HG02973 (cell line): ENCODE data around the gene TMEM184A.

ENCODE experiments used
- ATAC-seq: cut with Tn5 transposase; IDR thresholded peaks from one replicate; pipeline ENCODE4 v1.9.1; 2021; ENCODE audit warnings: moderate library complexity; ENCODE audit not compliant: unreplicated experiment

The TMEM184A gene

DNA sequence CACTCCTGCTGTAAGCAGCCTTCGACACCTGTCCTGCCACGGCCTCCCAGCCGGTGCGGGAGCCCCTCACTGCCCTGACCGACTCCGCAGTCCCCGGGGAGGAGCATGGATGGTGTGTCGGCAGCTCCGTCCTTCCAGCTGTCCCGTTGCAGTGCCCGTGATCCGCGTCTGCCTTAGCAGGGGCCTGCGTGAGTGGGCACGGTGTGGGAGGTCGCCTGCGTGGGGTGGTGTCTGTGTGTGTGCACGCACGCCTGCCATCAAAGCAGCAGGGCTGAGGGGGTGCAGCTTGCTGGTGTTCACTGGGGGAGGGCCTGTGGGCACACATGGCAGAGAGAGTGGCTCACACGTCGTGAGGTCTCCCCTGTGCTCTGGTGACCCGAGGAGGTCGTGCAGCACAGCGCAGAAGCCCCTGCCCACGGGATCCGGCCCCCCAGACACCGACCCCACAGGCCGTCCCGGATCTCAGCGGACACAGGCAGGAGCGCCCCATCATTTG lies 15.2 kb downstream of the TMEM184A start:
- no peak for ATAC-seq

DNA sequence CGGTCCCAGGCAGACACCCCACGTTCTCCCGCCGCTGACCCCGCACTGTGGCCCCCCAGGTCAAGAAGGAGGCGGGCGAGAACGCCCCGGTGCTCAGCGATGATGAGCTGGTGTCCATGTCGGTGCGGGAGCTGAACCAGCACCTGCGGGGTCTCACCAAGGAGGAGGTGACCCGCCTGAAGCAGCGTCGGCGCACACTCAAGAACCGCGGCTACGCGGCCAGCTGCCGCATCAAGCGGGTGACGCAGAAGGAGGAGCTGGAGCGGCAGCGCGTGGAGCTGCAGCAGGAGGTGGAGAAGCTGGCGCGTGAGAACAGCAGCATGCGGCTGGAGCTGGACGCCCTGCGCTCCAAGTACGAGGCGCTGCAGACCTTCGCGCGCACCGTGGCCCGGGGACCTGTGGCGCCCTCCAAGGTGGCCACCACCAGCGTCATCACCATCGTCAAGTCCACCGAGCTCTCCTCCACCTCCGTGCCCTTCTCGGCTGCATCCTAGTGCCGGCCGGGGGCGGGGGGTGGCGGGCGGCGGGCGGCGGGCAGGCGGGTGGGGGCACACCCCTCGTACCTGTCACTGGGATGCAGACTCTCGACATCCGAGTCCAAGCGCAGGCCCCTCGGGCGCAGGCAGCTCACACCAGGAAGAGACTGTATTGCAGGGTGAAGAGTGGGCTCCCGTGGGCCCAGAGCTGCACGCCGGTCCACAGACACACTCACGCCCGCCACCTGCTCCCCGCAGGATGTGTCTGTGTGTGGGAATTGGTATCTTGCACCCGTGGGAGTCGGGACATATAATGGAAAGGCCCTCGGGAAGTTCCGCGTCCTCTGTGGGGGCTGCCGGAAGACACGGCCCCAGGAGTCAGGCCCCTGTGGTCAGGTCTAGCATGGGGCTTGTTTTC lies 15.9 kb downstream of the TMEM184A start:
- no peak for ATAC-seq

DNA sequence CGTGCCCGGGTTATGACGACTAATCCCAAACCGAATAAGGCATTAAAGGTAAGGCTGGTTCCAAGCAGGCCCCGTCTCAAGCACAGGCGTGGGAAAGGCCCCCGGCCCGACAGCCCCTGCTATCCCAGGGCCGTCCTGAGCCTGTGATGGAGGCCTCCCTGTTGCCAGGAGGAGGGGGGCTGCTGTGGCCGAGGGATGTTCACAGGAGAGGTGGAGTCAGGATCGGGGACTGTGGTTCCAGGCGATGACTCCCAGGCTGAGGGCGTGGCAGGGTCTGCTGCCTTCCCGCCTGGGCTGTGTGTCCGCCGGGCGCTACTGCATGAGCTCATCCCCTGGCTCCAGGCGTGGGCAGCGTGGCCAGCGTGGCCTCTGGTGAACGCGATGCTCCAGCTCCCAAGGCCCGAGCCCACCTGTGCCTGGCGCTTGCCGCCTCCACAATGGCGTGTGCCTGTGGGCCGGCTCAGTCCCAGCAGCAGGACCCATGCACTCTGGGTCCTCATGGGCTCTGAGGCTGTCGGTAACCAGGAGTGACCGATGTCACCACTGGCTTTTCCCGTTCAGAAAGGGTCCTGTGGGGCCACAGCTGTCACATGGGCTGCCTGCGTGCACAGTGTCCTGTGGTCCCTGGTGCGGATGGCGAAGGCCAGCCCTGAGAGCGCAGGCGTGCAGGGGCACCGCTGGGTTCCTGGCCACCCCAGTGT lies 16.7 kb downstream of the TMEM184A start:
- ATAC-seq: no peak

DNA sequence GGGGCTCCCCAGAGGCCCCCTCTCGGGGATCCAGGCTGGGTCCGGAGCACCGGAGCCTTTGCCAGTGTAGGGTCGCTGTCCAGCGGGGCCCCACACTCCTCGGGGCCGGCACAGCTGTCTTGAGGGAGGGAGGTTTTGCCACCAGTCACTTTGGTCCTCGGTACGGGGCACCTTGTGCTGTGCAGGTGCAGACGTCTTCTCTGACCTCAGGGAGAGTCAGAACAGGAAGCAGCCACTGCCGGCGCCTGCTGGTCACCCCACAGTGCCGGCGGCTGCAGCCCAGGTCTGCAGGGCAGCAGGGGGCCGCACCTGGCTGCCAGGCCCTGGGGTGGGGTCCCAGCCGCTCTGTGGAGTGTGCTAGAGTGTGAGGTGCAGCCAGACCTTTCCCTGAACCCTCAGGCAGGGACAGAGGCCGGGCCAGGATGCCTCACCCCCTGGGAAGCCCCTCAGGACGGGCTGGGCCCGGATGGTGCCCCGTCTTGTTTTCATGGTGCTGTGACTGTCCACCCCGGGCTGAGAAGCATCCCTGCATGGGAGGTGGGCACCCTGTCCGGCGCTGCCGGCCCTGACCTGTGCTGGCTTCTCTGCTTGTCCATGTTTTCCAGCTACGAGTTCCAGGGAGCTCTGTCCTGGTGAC lies 17.3 kb downstream of the TMEM184A start:
- ATAC-seq: no peak

DNA sequence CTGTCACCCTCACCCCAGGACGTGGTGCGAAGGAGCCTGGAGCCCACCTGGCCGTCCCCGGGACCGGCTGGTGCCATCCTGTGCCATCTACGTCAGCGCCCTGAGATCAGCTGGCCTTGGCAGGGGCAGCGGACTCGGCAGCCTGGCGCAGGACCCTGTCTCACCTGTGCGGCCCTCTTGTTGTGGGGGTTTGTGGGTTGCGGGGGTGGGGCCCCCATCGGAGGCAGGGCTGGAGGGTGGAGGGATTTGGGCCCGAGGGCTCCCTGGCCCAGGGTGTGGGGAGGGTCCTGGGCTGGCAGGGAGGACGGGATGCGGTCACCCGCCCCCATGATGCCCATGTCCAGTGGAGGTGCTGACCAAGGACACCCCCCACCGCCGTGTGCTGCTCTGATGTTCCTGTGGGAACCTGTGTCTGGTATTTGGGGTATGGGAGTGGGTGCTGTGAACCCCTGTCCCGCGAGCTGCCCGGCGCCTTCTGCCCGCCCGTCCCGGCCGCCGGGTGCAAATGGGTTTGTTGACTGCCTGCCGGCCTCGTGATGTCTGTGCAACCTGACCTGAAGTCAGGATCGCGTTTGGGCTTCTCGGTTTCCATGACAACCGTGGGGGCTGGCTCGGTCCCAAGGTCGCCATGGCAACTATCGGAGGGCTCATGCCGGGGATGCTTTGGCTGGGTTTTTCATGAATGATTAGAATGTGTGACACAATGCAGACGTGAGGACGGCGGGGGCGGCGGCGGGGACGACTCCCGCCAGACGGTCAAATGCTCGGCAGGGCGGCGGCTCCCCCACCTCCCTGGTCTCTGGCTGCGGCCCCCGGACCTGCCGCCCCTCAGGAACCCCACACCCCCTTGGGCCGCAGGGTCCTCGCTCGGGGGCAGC lies 18.2 kb downstream of the TMEM184A start:
- ATAC-seq: no peak

DNA sequence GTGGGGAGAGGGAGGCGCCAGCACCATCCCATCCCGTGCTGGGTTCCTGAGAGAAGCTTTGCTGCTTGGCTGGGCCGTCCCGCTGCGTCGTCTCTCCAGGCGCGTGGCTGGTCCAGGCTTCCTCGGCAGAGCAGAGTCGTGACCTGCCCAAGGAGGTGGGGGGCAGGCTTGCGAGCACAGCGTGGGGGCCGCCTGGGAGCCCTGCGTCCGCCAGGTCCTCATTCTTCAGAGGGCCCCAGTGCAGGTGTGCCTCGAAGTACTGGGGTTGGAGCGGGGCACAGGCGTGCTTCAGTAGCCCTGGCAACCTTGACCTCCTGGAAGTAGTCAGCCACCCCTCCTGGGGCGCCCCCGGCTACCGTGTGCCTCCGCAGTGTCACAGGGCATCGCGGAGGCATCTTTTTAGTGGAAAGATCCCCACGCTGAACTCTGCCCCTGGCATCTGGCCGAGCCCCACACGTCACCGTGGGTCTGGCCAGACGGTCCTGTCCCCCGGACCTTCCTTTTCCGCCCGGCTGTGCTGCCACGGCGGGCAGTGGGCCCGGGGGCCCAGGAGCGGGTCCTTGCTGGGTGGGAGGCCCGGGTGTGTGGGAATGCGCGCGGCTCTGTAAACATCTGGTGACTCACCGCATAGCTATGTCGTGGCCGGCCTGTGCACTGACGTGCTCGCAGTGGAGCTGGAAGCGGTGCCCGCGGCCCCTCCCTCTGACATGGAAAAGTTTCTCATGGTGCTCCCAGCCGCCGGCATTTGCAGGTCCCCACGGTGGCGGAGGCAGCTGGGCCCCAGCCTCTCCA lies 19.1 kb downstream of the TMEM184A start:
- no peak for ATAC-seq

DNA sequence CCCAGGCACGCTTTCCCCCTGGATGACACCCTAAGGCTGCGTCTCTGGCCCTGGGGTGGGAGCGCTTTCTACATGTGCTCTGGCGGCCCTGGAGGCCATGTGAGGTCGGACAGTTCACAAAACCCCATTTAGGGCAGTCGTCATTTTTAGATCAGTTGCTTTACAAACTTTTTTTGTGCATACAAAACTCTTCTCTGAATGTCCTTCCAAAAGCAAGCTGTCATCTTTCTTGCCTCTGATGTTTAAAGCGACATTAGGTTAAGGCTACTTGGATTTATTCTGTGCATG lies 19.6 kb downstream of the TMEM184A start:
- no peak for ATAC-seq

DNA sequence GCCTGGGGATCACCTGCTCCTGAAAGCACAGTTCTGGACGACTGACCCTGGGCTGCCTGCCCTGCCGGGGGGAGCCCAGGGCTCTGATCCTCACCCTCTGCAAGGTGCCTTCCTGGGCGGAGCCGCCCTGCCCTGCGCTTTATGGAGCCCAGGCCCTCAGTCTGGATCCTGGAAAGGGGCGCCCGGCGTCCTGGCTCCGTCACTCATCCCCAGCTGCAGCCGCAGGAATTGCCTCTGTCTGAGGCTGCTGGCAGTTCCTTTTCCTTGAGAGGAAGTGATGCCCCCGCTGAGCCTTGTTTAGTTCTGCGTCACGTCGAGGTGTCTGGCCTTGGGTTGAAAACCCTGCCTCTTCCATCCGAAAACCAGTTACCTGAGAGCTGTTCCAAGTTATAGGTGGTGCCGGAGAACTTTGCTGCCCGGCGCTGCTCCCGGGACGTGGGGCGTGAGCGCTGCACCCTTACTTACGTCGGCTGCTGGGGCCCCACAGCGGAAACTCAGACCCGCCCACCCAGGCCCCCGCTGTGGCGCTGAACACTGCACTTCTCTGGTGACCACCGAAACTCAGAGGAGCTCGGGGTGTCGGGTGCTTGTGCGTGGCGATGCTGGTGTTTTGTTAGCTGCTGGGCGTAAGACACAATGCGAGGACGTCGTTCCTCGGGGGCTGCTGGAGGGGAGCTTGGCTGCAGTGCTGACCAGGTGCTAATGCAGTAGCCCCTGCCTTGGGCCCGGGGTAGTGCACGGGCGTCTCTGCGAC lies 20.1 kb downstream of the TMEM184A start:
- no peak for ATAC-seq

DNA sequence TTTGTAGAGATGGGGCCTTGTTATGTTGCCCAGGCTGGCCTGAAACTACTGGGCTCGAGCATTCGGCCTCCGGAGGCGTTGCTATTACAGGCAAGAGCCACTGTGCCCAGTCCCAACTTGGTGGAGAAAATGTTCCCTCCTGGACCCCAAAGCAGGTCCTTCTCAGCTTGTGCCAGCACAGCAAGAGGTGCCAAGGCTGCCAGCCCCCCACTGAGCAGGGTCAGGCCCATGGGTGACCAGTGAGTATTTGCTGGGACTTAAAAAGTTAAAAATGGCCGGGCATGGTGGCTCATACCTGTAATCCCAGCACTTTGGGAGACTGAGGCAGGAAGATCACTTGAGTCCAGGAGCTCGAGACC lies 20.9 kb downstream of the TMEM184A start:
- ATAC-seq: no peak

DNA sequence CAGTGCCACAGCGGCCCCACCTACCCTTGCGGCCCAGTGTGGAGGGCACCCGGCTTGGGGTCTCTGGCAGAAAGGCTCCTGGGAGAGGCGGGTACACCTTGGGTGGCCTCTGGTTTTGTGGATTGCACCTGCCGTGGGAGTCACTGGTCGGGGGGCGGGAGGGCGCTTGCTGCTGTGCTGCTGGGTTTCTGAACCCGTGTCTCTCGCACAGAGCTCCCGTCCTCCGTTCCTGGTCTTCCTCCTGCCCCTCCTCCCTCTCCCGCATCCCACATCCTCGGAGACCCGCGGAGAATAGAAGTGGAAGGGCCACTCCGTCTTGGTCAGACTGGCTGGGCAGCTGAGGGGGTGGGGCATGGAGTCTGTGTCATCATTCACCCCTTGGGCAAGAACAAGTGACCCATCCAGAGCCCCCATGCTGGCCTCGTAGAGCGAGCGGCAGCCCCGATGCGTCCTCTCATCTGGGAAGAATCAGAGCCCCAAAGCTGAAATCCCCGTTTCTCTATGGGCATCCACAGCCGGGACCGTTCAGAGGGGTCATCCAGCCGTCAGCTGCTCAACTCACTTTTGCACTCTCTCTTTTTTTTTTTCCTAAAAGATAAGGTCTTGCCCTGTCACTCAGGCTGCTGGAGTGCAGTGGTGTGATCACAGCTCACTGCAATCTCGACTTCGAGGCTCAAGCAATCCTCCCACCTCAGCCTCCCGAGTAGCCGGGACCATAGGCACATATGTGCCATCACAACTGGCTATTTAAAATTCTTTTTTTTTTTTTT lies 21.5 kb downstream of the TMEM184A start:
- ATAC-seq: no peak

DNA sequence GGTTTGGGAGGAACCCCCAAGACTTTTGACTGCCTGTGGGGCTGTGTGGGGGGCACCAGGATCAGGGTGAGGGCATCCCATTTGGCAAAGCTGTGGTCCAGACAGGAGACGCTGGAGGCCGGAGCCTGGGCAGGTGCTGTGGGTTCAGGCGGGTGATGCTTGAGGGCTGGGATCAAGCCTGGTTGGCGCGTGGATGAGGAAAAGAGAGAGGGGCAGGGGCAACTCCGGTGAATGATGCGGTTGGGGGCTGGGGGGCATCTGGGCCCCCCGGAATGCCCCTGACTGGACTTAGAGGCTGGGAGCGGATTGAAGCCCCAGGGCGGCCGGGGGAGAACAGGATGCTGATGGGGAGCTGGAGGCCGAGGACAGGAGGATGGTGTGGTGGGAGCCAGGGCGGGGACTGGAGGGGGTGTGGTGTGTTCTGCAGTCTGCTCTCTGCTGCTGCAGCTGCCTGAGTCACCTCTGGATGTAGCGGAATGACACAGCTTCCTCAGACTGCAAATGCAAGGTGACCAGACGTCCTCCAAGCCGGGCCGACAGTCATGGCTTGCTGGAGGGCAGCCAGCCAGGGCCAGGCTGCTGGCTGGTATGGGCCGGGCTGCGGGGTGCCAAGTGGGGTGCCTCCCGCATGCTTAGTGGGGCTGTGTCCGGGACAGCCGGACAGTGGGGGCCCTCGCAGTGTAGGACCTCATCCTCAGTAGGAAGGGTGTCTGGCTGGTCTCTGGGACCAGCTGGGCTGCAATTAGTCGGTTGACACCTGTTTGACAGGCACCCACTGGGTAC lies 22.3 kb downstream of the TMEM184A start:
- ATAC-seq: no peak

DNA sequence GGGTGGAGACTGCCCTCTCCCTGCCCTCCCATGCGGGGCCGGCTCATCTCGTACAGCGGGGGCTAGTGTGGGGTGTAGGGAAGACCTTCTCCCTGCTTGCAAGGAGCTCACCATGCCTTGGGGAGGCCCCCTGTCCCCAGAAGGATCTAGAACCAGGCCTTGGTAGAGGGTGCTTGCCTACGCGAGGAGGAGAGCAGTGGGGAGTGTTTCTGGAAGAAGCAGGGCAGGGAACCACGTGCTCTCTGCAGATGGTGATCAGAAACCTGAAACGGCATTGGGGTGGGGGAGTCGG lies 22.8 kb downstream of the TMEM184A start:
- ATAC-seq: no peak

DNA sequence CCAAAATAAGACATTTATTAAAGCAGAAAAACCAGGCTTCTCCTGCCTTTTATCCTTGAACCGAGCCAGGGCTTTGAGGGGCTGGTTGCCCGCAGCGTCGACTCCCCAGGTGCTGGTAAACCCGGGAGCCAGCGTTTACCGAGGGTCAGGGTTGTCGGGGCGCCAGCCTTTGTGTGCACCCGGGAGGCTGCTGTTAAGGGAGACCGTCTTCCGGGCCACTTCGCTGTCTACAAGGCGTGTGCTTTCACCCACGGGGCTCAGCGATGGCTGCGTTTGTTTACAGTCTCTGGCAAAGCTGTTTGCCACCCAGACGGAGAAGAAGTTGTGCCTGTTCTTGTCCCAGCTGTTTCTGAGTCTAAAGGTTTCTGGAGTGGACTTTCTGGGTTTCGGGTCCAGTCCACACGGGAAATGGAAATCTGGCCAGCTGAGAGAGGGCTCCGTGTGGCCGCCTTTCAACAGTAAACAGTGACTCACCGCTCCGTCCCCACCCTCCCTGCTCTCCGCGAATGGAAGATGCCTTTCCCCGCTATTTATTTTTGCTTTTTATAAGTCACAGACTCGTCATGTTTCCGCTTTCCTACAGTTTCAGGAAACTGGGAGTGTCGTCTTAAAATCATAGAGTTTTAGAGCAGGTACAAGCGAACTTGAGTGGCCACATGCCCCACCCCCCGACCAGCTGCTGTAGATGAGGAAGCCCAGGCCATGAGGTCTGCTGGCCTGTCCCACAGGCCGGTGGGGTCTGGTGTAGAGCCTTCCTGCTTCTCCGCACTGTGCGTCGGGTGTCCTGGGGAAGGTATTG lies 23.4 kb downstream of the TMEM184A start:
- no peak for ATAC-seq

DNA sequence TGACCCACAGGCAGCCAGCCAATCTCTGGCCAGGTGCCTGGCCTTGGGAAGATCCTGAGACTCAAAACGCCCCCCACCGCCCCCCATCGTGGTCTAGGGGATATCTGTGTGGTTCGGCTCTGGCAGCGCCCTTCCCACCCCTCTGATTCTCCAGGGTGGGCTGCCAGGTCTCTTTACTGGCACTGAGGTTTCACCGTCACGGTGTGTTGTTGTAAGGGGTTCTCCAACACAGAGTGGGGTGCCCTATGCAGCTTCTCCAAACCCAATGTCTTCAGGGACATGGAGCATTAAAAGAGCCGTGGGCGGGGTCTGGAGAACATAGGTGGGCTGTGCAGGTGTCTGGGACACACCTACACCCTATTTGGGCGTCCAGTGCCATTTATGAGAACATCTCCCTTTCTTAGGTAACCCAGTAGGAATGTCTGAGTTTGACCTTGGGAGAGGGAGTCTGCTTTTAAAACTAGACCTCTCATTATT lies 24.0 kb downstream of the TMEM184A start:
- no peak for ATAC-seq

DNA sequence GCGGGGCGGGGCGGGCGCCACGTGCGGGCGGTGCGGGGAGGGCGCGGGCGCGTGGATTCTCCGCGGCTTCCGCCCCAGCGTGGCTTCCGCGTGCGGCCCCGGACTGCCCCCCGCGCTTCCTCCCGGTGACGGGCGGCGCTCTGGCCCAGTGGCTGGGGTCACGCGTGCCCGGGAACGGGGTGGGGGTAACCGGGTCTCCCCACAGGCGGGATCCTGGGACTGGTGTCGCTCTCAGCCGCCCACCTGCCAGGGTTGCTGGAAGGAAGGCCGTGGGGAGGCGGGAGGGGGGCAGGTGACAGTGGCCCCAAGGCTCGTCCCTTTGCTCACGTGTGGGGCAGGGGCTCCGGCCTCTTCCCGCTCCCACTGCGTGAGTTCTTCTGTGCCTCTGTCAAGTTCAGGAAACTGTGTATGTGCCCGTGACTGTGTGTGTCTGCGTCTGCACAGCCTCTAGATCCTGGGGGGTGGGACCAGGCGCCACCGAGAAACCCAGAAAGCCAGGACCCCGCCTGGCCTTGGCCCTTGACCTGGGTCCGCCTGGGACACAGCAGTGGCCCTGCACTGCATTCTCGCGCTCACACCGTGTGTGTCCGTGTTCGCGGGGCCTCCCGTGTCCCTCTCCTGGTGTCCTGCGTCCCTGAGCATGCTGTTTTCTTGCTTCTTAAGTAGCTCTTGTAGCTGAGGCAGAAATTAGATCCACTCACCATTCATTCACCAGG lies 24.6 kb downstream of the TMEM184A start:
- ATAC-seq: peak; percentile 8

DNA sequence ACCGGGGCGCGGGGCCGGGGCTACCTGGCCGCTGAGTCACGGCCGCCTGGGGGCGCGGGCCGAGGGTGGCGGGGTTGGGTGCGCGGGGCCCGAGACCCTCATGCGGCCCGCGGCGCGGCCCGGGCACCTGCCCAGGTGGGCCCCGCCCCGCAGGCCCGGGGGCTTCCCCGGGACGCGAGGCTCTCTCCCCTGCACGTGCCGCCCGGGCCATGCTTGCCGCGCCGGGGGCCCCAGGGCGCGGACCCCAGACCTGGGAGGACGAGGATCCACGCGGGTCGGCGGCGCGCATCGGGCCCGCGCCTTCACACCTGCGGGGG lies 25.1 kb downstream of the TMEM184A start:
- ATAC-seq: peak; percentile 13
